OCI-LY3 (cell line): Measurements from ENCODE around the gene SCN4A.

ENCODE experiments used
- EZH2phosphoT487 ChIP-seq: fragments of 200-600 bp; shearing (Covaris generic); IDR thresholded peaks from 2 replicates; pipeline ENCODE4 v1.6.1; 2018; ENCODE audit warnings: antibody characterized with exemption, mixed run types, low read depth
- TF ChIP-seq, protein P1 (sequence below): fragments of 200-600, 300-600 bp; sonication (generic); IDR thresholded peaks from 2 replicates; pipeline ENCODE4 v1.5.1; 2014; ENCODE audit warnings: antibody characterized with exemption, low read length, low read depth

DNA sequence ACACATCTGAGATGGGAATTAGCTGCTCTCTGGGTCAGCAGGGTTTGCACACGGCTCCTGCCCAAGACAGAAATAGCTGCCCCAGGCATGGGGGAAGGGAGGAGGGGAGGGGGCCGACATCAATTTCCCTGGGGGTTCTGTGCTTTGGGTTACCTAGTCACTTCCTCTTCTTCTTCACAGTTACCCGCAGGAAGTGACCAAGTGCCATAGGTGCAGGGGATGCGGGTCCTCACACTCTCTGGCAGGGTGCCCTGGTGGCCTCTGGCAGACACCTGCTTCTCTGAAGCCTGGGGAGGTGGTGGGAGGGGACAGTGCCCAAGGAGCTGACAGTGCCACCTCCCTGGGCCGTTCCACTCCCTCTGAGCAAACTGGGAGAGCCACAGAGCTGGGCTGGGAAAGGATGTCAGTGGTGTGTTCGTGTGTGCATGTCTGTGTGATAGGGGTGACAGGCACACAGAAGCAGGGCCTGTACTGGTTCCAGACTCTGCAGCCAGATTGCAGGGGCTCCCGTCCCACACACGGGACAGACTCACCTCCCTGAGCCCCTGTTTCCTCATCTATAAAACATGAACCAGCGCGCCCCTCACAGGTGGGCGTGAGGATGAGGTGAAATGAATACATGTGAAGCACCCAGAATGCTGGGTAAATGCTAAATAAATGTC, 18.2 kb downstream of the SCN4A start:
- TF ChIP-seq, protein P1, sequence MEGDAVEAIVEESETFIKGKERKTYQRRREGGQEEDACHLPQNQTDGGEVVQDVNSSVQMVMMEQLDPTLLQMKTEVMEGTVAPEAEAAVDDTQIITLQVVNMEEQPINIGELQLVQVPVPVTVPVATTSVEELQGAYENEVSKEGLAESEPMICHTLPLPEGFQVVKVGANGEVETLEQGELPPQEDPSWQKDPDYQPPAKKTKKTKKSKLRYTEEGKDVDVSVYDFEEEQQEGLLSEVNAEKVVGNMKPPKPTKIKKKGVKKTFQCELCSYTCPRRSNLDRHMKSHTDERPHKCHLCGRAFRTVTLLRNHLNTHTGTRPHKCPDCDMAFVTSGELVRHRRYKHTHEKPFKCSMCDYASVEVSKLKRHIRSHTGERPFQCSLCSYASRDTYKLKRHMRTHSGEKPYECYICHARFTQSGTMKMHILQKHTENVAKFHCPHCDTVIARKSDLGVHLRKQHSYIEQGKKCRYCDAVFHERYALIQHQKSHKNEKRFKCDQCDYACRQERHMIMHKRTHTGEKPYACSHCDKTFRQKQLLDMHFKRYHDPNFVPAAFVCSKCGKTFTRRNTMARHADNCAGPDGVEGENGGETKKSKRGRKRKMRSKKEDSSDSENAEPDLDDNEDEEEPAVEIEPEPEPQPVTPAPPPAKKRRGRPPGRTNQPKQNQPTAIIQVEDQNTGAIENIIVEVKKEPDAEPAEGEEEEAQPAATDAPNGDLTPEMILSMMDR: peak; percentile 19; the same call in 1 of the 2 replicates
- no peak for TF ChIP-seq EZH2phosphoT487
